Measurements from ENCODE around the gene OR3A2.
"Not testable (repeated sequence)": the region's sequence is repeated elsewhere in the genome, so short reads cannot be mapped to it uniquely, and the experiment has no call there.

OR3A2 gene

GRCh38 chr17:3385869-3386816, at the start of gene OR3A2:
TSS of gene OR3A2 (minus strand) at chr17:3386308.
- DNase-seq (ENCODE audit: low spot score): no peak

GRCh38 chr17:3433741-3434140, 47.6 kb upstream of the OR3A2 start, which contains the start of gene OR1E2:
TSS of gene OR1E2 (minus strand) at chr17:3433841. CDS start at chr17:3433841, 0 bp downstream.
- no peak for DNase-seq (ENCODE audit: low spot score)

GRCh38 chr17:3433215-3433614, 47.1 kb upstream of the OR3A2 start:
- not testable (repeated sequence) for DNase-seq (ENCODE audit: low spot score)

DNA sequence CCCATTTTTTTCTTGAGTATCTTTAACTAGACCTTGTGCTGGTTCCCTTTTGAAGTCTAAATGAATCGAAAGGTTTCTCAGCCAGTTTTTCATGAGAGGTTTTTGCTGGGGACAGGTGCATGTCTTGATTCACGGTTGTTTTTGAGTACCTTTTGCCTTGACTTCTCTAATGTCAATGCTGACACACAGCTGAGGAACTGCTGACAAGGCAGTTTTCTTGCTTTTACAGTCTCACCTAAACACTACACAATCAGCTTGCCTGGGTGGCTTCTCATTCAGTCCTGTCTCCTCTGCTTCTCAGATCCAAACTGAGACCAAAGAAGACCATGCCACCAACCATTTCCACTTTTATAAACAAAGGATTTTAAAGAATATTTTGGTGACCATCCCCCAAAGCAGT, 32.1 kb upstream of the OR3A2 start:
- DNase-seq (ENCODE audit: low spot score): no peak

DNA sequence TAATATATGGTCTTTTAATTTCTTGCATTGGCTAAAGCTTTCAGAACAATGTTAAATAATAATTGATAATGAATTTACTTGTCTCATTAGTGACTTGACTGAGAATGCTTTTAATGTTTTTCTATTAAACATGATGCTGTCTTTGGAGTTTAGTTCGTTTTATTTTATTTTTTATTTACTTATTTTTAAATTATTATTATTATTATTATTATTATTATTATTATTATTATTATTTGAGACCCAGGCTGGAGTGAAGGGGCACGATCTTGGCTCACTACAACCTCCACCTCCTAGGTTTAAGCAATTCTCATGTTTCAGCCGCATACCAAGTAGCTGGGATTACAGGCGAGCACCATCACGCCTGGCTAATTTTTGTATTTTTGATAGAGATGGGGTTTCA, 29.5 kb upstream of the OR3A2 start:
- no peak for DNase-seq (ENCODE audit: low spot score)

GRCh38 chr17:3412216-3412615, 26.1 kb upstream of the OR3A2 start:
- DNase-seq (ENCODE audit: low spot score): not testable (repeated sequence)

GRCh38 chr17:3411070-3411469, 25.0 kb upstream of the OR3A2 start, which contains the start of gene OR3A3:
TSS of gene OR3A3 (plus strand) at chr17:3411370.
- DNase-seq (ENCODE audit: low spot score): no peak

GRCh38 chr17:3403856-3404255, 17.7 kb upstream of the OR3A2 start:
- not testable (repeated sequence) for DNase-seq (ENCODE audit: low spot score)

GRCh38 chr17:3401786-3402185, 15.7 kb upstream of the OR3A2 start:
- no peak for DNase-seq (ENCODE audit: low spot score)

GRCh38 chr17:3400055-3400454, 13.9 kb upstream of the OR3A2 start:
- DNase-seq (ENCODE audit: low spot score): no peak

DNA sequence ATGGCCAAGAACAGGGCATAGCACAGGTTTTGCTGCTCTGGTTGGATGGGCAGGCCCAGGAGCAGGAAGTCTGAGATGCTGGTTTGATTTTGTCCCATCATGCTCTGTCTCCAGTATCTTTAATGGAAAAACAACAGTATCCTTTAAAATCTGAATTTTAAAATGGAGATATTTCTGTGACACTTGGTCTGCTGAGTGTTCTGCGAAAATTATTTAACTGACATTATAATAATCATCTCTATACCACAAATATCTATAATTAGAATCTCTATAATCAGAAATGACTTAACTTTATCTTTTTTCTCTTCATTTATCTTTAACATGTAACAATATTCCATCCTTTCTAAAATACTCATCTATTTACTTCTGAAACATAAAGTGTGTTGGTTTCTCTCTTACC, 12.2 kb upstream of the OR3A2 start, which contains the start of gene OR1E1:
Gene OR1E1 (minus strand): TSS at position 101 of the 400 bp plus-strand sequence. CDS start 0 bp downstream, at position 101.
- no peak for DNase-seq (ENCODE audit: low spot score)

- not testable (repeated sequence) for DNase-seq (ENCODE audit: low spot score)
Measured at GRCh38 chr17:3397801-3398200, 11.7 kb upstream of the OR3A2 start.

DNA sequence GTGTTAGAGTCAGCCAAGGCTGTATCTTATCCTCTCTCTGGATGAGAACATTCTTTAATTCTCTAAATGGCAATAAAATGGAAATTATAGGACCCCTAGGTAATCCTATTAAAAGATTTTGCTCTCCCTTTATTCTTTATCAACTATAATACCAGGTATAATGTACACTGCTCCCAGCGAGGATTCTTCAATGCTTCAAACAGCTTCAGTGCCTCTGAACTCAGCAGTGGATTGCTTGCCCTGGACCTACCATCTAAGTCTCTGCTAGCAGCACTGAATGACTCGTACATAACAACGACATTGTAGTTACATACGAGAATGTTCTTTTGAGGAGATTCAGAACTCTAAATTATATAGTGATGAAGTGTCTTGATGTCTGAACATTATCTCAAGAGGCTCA, 3.7 kb upstream of the OR3A2 start:
- no peak for DNase-seq (ENCODE audit: low spot score)

DNA sequence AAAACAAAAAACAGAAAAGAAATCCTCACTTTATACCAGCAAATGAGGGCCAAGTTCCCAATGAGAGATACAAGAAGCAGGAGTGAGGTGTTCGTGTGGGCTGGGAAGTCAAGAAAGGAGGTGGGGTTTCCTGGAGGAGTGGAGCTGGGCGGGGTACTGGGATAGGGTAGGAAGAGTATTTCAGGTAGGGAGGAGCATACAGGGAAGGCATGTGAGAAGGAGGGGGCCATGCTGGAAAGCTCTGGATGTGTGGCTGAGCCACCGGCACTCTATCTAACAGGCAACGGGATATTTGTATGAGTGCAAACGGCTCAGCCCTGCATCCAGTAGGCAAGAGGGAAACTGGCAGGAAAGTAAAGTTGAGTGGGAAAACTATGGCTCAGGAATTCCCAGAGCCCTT, 4.2 kb downstream of the OR3A2 start:
- DNase-seq (ENCODE audit: low spot score): no peak

DNA sequence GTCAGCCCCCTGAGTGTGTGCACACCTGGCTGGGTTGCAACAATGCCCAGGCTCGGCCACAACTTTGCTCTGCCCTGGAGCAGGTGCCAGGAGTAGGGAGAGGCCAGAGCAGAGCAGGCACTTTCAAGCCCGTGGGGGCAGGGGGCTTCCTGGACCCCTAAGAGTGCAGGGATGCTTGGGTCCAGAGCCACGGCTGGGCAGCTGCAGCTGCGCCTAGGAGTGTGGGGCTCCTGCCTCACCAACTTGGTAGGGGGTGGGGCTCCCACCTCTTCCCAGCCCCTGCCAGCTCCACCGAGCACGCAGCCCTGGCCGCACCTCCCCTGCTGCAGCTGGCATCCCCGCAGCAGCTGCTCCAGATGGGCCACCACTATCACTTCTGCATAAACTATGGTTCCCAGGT, 7.8 kb downstream of the OR3A2 start:
- DNase-seq (ENCODE audit: low spot score): no peak

DNA sequence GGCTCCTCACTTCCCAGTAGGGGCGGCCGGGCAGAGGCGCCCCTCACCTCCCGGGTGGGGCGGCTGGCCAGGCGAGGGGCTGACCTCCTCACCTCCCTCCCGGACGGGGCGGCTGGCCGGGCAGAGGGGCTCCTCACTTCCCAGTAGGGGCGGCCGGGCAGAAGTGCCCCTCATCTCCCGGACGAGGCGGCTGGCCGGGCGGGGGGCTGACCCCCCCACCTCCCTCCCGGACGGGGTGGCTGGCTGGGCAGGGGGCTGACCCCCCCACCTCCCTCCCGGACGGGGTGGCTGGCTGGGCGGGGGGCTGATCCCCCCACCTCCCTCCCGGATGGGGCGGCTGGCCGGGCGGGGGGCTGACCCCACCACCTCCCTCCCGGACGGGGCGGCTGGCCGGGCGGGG, 14.9 kb downstream of the OR3A2 start:
- not testable (repeated sequence) for DNase-seq (ENCODE audit: low spot score)

DNA sequence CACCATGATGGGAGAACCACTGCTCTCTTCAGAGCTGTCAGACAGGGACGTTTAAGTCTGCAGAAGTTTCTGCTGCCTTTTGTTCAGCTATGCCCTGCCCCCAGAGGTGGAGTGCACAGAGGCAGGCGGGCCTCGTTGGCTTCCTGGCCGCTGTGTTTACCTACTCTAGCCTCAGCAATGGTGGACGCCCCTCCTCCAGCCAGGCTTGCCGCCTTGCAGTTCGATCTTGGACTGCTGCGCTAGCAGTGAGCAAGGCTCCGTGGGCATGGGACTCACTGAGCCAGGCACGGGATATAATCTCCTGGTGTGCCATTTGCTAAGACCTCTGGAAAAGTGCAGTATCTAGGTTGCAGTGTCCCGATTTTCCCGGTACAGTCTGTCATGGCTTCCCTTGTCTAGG, 43.3 kb downstream of the OR3A2 start:
- not testable (repeated sequence) for DNase-seq (ENCODE audit: low spot score)

- no peak for DNase-seq (ENCODE audit: low spot score)
Measured at GRCh38 chr17:3335876-3336275, 50.2 kb downstream of the OR3A2 start.

GRCh38 chr17:3318336-3318735, 67.8 kb downstream of the OR3A2 start:
- no peak for DNase-seq (ENCODE audit: low spot score)

GRCh38 chr17:3316836-3317235, 69.3 kb downstream of the OR3A2 start:
- no peak for DNase-seq (ENCODE audit: low spot score)

DNA sequence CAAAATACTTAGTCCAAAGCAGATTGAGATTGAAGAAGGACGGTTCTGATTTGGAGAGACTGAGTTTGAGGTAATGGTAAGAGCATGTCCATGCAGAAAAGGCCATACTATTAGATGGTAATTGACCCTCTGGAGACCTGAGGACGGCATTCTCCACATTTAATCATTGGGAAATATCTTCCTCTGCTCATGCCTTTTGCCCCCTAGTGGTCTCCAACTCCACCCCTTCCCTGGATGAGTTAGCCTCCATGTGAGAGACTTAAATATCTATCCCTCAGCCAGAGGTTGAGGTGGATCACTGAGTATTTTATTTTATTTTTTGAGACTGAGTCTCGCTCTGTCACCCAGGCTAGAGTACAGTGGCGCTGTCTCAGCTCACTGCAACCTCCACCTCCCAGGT, 77.5 kb downstream of the OR3A2 start:
- DNase-seq (ENCODE audit: low spot score): no peak

DNA sequence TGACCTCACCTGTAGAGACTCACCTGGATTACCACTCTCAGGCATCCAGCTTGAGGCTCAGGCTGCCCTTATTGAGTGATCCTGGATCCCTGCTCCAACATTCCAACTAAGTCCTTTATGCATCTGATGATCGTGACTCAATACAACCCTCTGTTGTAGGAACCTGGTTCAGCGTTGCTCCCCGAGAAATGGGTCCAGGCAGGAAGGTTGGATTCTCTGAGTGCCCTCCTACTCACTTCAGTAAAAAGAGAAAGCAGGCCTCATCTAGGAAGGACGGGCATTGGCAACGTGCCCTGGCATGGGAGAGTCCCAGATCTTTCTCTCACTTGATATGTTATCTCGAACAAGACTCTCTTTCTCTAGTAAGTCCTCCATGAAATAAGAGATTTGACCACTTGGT, 87.8 kb downstream of the OR3A2 start, which contains the start of gene OR3A1:
Gene OR3A1 (minus strand): TSS at position 101 of the 400 bp plus-strand sequence. CDS start 5,778 bp downstream, outside the sequence.
- no peak for DNase-seq (ENCODE audit: low spot score)

GRCh38 chr17:3295632-3296031, 90.5 kb downstream of the OR3A2 start:
- DNase-seq (ENCODE audit: low spot score): no peak
